ENCODE results near the gene ARHGAP36. TPM values are rescaled to one million over a fixed set of nuclear protein-coding genes. Genes with fewer than 3 reads are reported as not detected.

The ARHGAP36 gene
- total RNA-seq, 1 experiment from 2014 or later: not detected

GRCh38 chrX:131041667-131042066 is 16.5 kb upstream of the ARHGAP36 start:
- POLR2A ChIA-PET (ENCODE audit: low non-redundant PET): no interaction called here
- H3K36me3 ChIP-seq (ENCODE audit: insufficient read depth, low read length, poor library complexity, severe bottlenecking): no peaks in the 10 kb centered on the region
- no peak for DNase-seq (ENCODE audit: low spot score)
- CTCF ChIA-PET: no interaction called here
- H3K4me3 ChIP-seq (ENCODE audit: low read depth, low read length, poor library complexity, severe bottlenecking): no peak overlapping the region
- intact Hi-C loops (cut with micrococcal nuclease; ENCODE audit: unreplicated experiment): no loop called here
- no peak for TF ChIP-seq EZH2 (IDR thresholded peaks at IDR 0.05; ENCODE audit: borderline replicate concordance, low read depth, low read length, poor library complexity, severe bottlenecking)
- TF ChIP-seq, protein P1, sequence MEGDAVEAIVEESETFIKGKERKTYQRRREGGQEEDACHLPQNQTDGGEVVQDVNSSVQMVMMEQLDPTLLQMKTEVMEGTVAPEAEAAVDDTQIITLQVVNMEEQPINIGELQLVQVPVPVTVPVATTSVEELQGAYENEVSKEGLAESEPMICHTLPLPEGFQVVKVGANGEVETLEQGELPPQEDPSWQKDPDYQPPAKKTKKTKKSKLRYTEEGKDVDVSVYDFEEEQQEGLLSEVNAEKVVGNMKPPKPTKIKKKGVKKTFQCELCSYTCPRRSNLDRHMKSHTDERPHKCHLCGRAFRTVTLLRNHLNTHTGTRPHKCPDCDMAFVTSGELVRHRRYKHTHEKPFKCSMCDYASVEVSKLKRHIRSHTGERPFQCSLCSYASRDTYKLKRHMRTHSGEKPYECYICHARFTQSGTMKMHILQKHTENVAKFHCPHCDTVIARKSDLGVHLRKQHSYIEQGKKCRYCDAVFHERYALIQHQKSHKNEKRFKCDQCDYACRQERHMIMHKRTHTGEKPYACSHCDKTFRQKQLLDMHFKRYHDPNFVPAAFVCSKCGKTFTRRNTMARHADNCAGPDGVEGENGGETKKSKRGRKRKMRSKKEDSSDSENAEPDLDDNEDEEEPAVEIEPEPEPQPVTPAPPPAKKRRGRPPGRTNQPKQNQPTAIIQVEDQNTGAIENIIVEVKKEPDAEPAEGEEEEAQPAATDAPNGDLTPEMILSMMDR (conservative IDR thresholded peaks at IDR 0.05; ENCODE audit: low read depth, low read length): no peak
- H3K27me3 ChIP-seq (replicated peaks; ENCODE audit: insufficient read depth, low read depth, low read length, poor library complexity): peaks cover 20% of the 10 kb centered on the region
- no TSS peak for BruUV-seq (replicated peaks)
- no peak overlapping the region for H3K27ac ChIP-seq (ENCODE audit: low read depth, low read length, poor library complexity, severe bottlenecking)
- H3K9me3 ChIP-seq (ENCODE audit: low read depth, low read length, poor library complexity, severe bottlenecking): no peaks in the 10 kb centered on the region
- H3K4me1 ChIP-seq (ENCODE audit: insufficient read depth, low read length, poor library complexity, severe bottlenecking): no peaks in the 10 kb centered on the region

- BruUV-seq (replicated peaks): no TSS peak
- intact Hi-C loops (cut with micrococcal nuclease; ENCODE audit: unreplicated experiment): no loop called here
- peaks cover 25% of the 10 kb centered on the region for H3K27me3 ChIP-seq (replicated peaks; ENCODE audit: insufficient read depth, low read depth, low read length, poor library complexity)
- DNase-seq (ENCODE audit: low spot score): no peak
- no peak overlapping the region for H3K27ac ChIP-seq (ENCODE audit: low read depth, low read length, poor library complexity, severe bottlenecking)
- ChIA-PET CTCF (no interaction called here), POLR2A (ENCODE audit: low non-redundant PET) (no interaction called here)
- no peak overlapping the region for H3K4me3 ChIP-seq (ENCODE audit: low read depth, low read length, poor library complexity, severe bottlenecking)
- H3K9me3 ChIP-seq (ENCODE audit: low read depth, low read length, poor library complexity, severe bottlenecking): no peaks in the 10 kb centered on the region
- H3K36me3 ChIP-seq (ENCODE audit: insufficient read depth, low read length, poor library complexity, severe bottlenecking): no peaks in the 10 kb centered on the region
- TF ChIP-seq EZH2 (IDR thresholded peaks at IDR 0.05; ENCODE audit: borderline replicate concordance, low read depth, low read length, poor library complexity, severe bottlenecking): no peak
- TF ChIP-seq, protein P1 (conservative IDR thresholded peaks at IDR 0.05; ENCODE audit: low read depth, low read length): no peak
- no peaks in the 10 kb centered on the region for H3K4me1 ChIP-seq (ENCODE audit: insufficient read depth, low read length, poor library complexity, severe bottlenecking)
Measured at GRCh38 chrX:131045726-131046125, 12.4 kb upstream of the ARHGAP36 start.

- H3K9me3 ChIP-seq (ENCODE audit: low read depth, low read length, poor library complexity, severe bottlenecking): no peaks in the 10 kb centered on the region
- TF ChIP-seq EZH2 (IDR thresholded peaks at IDR 0.05; ENCODE audit: borderline replicate concordance, low read depth, low read length, poor library complexity, severe bottlenecking): no peak
- TF ChIP-seq, protein P1 (conservative IDR thresholded peaks at IDR 0.05; ENCODE audit: low read depth, low read length): no peak
- no peak for DNase-seq (ENCODE audit: low spot score)
- BruUV-seq (replicated peaks): no TSS peak
- no peak overlapping the region for H3K27ac ChIP-seq (ENCODE audit: low read depth, low read length, poor library complexity, severe bottlenecking)
- H3K4me1 ChIP-seq (ENCODE audit: insufficient read depth, low read length, poor library complexity, severe bottlenecking): no peaks in the 10 kb centered on the region
- no peak overlapping the region for H3K4me3 ChIP-seq (ENCODE audit: low read depth, low read length, poor library complexity, severe bottlenecking)
- CTCF ChIA-PET: no interaction called here
- intact Hi-C loops (cut with micrococcal nuclease; ENCODE audit: unreplicated experiment): no loop called here
- H3K36me3 ChIP-seq (ENCODE audit: insufficient read depth, low read length, poor library complexity, severe bottlenecking): no peaks in the 10 kb centered on the region
- POLR2A ChIA-PET (ENCODE audit: low non-redundant PET): no interaction called here
- peaks cover 21% of the 10 kb centered on the region for H3K27me3 ChIP-seq (replicated peaks; ENCODE audit: insufficient read depth, low read depth, low read length, poor library complexity)
Measured at GRCh38 chrX:131046596-131046995, 11.6 kb upstream of the ARHGAP36 start.

Measured in A673 (cell line).